HG03521 (cell line): Measurements from ENCODE around the gene COMMD7.

Experiments
- ATAC-seq: cut with Tn5 transposase; IDR thresholded peaks from one replicate; pipeline ENCODE4 v1.9.1; 2021; ENCODE audit warnings: mild to moderate bottlenecking, moderate library complexity; ENCODE audit not compliant: unreplicated experiment

COMMD7 gene

DNA sequence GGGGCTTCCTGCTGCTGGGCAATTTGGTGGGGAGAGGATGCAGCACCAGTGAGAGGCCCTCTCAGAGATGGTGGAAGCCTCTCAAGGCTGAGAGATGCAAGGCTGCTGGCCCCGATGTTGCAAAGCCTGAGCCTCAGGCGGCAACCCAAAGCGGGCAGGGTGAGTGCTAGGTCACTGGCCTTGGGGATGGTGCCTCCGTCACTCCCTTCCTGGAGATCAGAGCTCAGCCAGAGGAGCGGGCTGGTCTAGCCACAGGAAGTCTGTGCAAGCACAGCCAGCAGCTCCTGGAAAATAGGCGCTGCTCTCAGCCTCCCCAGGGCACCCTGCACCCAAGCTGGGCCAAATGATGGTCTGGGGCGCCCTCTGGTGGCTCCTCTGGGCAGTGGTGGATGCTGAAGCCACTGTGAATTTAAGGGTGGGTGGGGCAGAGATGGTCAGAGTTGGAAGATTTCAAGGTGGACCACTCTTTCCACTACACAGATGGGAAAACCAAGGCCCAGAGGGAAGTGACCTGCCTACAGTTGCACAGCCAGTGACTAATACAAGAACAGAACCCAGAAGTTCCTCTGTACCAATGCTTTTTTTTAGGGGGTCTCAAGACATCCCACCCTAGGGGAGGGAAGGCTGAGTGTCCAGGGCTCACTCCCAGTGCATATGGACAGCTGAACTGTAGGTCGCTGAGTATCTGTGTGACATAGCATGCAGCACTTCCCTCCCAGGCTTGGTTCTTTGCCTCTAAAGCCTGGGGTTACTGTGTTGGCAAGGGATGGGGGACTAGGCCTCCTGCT is 90.3 kb downstream of the COMMD7 start:
- ATAC-seq: no peak
